K562 (cell line): ENCODE measurements around the gene DAB1. TPM values are rescaled to one million over a fixed set of nuclear protein-coding genes. Genes with fewer than 3 reads are reported as not detected.

ENCODE experiments used
- ATAC-seq: fragments of 200-7000 bp; cut with Tn5 transposase; 3 replicates; pipeline ENCODE4 v1.9.1; 2020; ENCODE audit warnings: moderate library complexity
- BruUV-seq: library from RNA; stranded (reverse); fragments of 400-500 nt; replicated peaks from 2 replicates; lab custom pipeline; 2021; lab: Mats Ljungman, UMichigan
- CTCF ChIA-PET: fragments of 300-600 bp; formaldehyde crosslinking; extraction: SDS; loops from one replicate; lab custom pipeline; 2021; ENCODE audit warnings: low intra/inter-chr PET ratio; lab: Yijun Ruan, JAX
- POLR2A ChIA-PET: fragments of 300-600, 350-650 bp; sonication (Branson Sonifier 250); formaldehyde crosslinking; extraction: SDS; loops from one replicate; lab custom pipeline; 2021; ENCODE audit warnings: antibody characterized with exemption, inconsistent platforms; lab: Yijun Ruan, JAX
- DNase-seq, 4 experiments: peaks; one replicate each; pipeline versions ENCODE4 v3.0.0 to v3.0.0-alpha.2; 2011 to 2018; ENCODE audit warnings: low spot score in 3 of 4, mixed read lengths in 3 of 4; ENCODE audit errors: extremely low read depth in 1 of 4
- FAIRE-seq: peaks from 2 replicates; lab custom pipeline; 2011; peaks lifted over from hg19 to GRCh38; lab: Jason Lieb, UNC
- H2AFZ ChIP-seq: 2 replicates; pipeline ENCODE4 v1.6.0; 2011; ENCODE audit warnings: low read depth, low read length, control low read depth, inconsistent platforms
- H3K27ac ChIP-seq: fragments of 200-600 bp; 3 replicates; pipeline ENCODE4 v1.8.0; 2011; ENCODE audit warnings: low read depth, mild to moderate bottlenecking, control low read depth, inconsistent platforms, low read length, moderate library complexity, mixed read lengths; ENCODE audit errors: extremely low read depth
- H3K27me3 ChIP-seq, 2 experiments: fragments of 300-600 bp in 1 of 2; 2 replicates in 1 of 2; 3 replicates in 1 of 2; pipeline versions ENCODE4 v1.6.0 to v1.8.0; 2011; ENCODE audit warnings: inconsistent platforms in 2 of 2, low read length in 2 of 2, mild to moderate bottlenecking in 1 of 2, mixed read lengths in 1 of 2, moderate library complexity in 1 of 2; ENCODE audit not compliant: control insufficient read depth in 2 of 2, insufficient read depth in 2 of 2
- H3K36me3 ChIP-seq: fragments of 300-600 bp; 3 replicates; pipeline ENCODE4 v1.8.0; 2011; ENCODE audit warnings: mild to moderate bottlenecking, low read length, inconsistent platforms; ENCODE audit not compliant: control insufficient read depth, insufficient read depth
- H3K4me1 ChIP-seq, 2 experiments: fragments of 200-600 bp in 1 of 2; replicated peaks in 1 of 2; 2 replicates in 1 of 2; 3 replicates in 1 of 2; pipeline versions ENCODE4 v1.5.1 to v1.8.0; 2011; ENCODE audit warnings: inconsistent platforms in 2 of 2, low read length in 2 of 2, mild to moderate bottlenecking in 1 of 2, mixed read lengths in 1 of 2, moderate library complexity in 1 of 2; ENCODE audit not compliant: control insufficient read depth in 2 of 2, insufficient read depth in 2 of 2
- H3K4me2 ChIP-seq: 2 replicates; pipeline ENCODE4 v1.6.1; 2011; ENCODE audit warnings: low read length, control low read depth, inconsistent platforms, mixed read lengths; ENCODE audit not compliant: insufficient read depth
- H3K4me3 ChIP-seq: fragments of 200-600 bp; sonication (generic), shearing (Covaris generic); 2 replicates; pipeline ENCODE4 v1.5.1; 2016; ENCODE audit warnings: control low read depth, inconsistent platforms
- H3K79me2 ChIP-seq: fragments of 200-600 bp; 3 replicates; pipeline ENCODE4 v1.8.0; 2011; ENCODE audit warnings: low read length, inconsistent platforms; ENCODE audit not compliant: control insufficient read depth, insufficient read depth
- H3K9ac ChIP-seq, 2 experiments: 2 replicates each; pipeline versions ENCODE4 v1.6.0 to v1.6.1; 2011; ENCODE audit warnings: low read depth in 2 of 2, low read length in 2 of 2, control low read depth in 1 of 2, inconsistent platforms in 1 of 2, mild to moderate bottlenecking in 1 of 2, mixed read lengths in 1 of 2; ENCODE audit not compliant: insufficient read depth in 1 of 2
- H3K9me1 ChIP-seq: one replicate; pipeline ENCODE4 v1.6.0; 2011; ENCODE audit warnings: inconsistent platforms, mild to moderate bottlenecking, low read length, moderate library complexity; ENCODE audit not compliant: control insufficient read depth, insufficient read depth
- H3K9me3 ChIP-seq: replicated peaks from 2 replicates; pipeline ENCODE4 v1.5.1; 2011; ENCODE audit warnings: low read depth, low read length, inconsistent platforms; ENCODE audit not compliant: control insufficient read depth, insufficient read depth
- H4K20me1 ChIP-seq: replicated peaks from 2 replicates; pipeline ENCODE4 v1.6.1; 2011; ENCODE audit warnings: low read length, inconsistent platforms, mixed read lengths; ENCODE audit not compliant: control insufficient read depth, insufficient read depth
- ARHGAP35 ChIP-seq: fragments of 450-650 bp; IDR thresholded peaks from 2 replicates; pipeline ENCODE4 v1.6.1; 2018; ENCODE audit not compliant: partially characterized antibody
- CHD2 ChIP-seq: IDR thresholded peaks from 2 replicates; pipeline ENCODE4 v1.6.1; 2011; ENCODE audit warnings: low read depth, low read length
- CHD4 ChIP-seq: fragments of 200-600 bp; sonication (generic); IDR thresholded peaks from 3 replicates; pipeline ENCODE4 v1.6.1; 2012; ENCODE audit warnings: low read depth, mild to moderate bottlenecking, mixed read lengths, low read length, inconsistent platforms; ENCODE audit not compliant: insufficient read depth, insufficient replicate concordance, poor library complexity, severe bottlenecking
- GABPB2 ChIP-seq: fragments of 250-450 bp; sonication (Bioruptor Pico); conservative IDR thresholded peaks from 2 replicates; pipeline ENCODE4 v1.5.1; 2021; ENCODE audit warnings: mild to moderate bottlenecking
- HMG20B ChIP-seq: fragments of 250-450 bp; sonication (Bioruptor Pico); IDR thresholded peaks from 2 replicates; pipeline ENCODE4 v1.5.0; 2021; ENCODE audit warnings: mild to moderate bottlenecking
- HNRNPK ChIP-seq: fragments of 200-400 bp; formaldehyde crosslinking; IDR thresholded peaks from one replicate; pipeline ENCODE4 v1.6.1; 2018; ENCODE audit warnings: mild to moderate bottlenecking, low read depth, low read length; ENCODE audit not compliant: poor library complexity, severe bottlenecking
- KDM4B ChIP-seq, 2 experiments: fragments of 450-650 bp in 1 of 2; sonication (generic) in 1 of 2; IDR thresholded peaks; 2 replicates each; pipeline ENCODE4 v1.6.1; 2016 to 2017; ENCODE audit warnings: borderline replicate concordance in 2 of 2, antibody characterized with exemption in 1 of 2, low read depth in 1 of 2, mild to moderate bottlenecking in 1 of 2
- MED1 ChIP-seq: sonication (generic); formaldehyde crosslinking; IDR thresholded peaks from 2 replicates; pipeline ENCODE4 v1.8.1; 2023; ENCODE audit warnings: missing genetic modification reagents, borderline replicate concordance
- NRF1 ChIP-seq, 2 experiments: fragments of 450-650 bp; IDR thresholded peaks in 1 of 2; conservative IDR thresholded peaks in 1 of 2; 2 replicates each; pipeline ENCODE4 v1.6.1; 2014; ENCODE audit warnings: mild to moderate bottlenecking in 2 of 2
- SMARCE1 ChIP-seq: fragments of 450-650 bp; IDR thresholded peaks from 2 replicates; pipeline ENCODE4 v1.7.1; 2016; ENCODE audit warnings: mild to moderate bottlenecking
- ZBTB1 ChIP-seq: sonication (generic); formaldehyde crosslinking; IDR thresholded peaks from 2 replicates; pipeline ENCODE4 v1.8.1; 2023; ENCODE audit warnings: missing genetic modification reagents, low read depth, mild to moderate bottlenecking, borderline replicate concordance
- ZBTB26 ChIP-seq: fragments of 450-650 bp; formaldehyde crosslinking; IDR thresholded peaks from 2 replicates; pipeline ENCODE4 v1.4.0; 2022; ENCODE audit warnings: missing genetic modification characterization
- ZNF134 ChIP-seq: fragments of 250-450 bp; sonication (Bioruptor Pico); conservative IDR thresholded peaks from 2 replicates; pipeline ENCODE4 v1.4.0; 2020
- WGBS: fragments of 100-300 bp; shearing (Covaris generic); methylation state at CpG from one replicate; pipeline ENCODE4 v1.1.6; 2016; ENCODE audit warnings: low coverage, mixed read lengths; ENCODE audit not compliant: insufficient coverage; ENCODE audit errors: missing lambda C conversion rate; 5-methylcytosine and 5-hydroxymethylcytosine counted together
- in situ Hi-C: fragments of 300-500 bp; cut with MboI; formaldehyde crosslinking; loops from 4 replicates; pipeline ENCODE4 v1.15.0; 2018; ENCODE audit warnings: inconsistent platforms, mixed read lengths
- intact Hi-C: fragments of 100-400 bp; cut with micrococcal nuclease; formaldehyde crosslinking; loops from 2 replicates; pipeline ENCODE4 v1.14.2; 2022
- polyA plus RNA-seq, 8 experiments: library from polyadenylated mRNA; depleted of rRNA in 4 of 8; stranded (reverse) in 5 of 8; unstranded in 3 of 8; fragments of >200 nt; fragmentation: Nextera tagmentation in 2 of 8; fragmentation: Illumina TruSeq in 1 of 8; extraction: Ambion mirVana in 2 of 8; extraction: Trizol in 1 of 8; gene quantifications; 2 replicates each; pipeline versions ENCODE4 v1.2.1 to v1.2.3, GENCODE V29; 2011 to 2014; ENCODE audit warnings: inconsistent platforms in 1 of 8, missing spikeins in 1 of 8
- total RNA-seq, 7 experiments: library from RNA; depleted of rRNA in 6 of 7; stranded (reverse); fragments of >200 nt in 6 of 7; fragmentation: Illumina TruSeq in 2 of 7; extraction: Trizol in 2 of 7; gene quantifications; 2 replicates each; pipeline versions ENCODE4 v1.2.1 to v1.2.3, GENCODE V29; 2011 to 2021; ENCODE audit warnings: low replicate concordance in 1 of 7

The DAB1 gene
- total and polyA plus RNA-seq, 9 of the 15 experiments (the other 6 are each of a cell fraction or from before 2014, with no cell fraction given), result not detected

GRCh38 chr1:56957931-56958330, 465.9 kb downstream of the DAB1 start:
- POLR2A ChIA-PET, result interaction anchor here (1.0 kb wide), 1 partner anchor 10 kb away, joined by 3 read pairs; no protein-coding TSS in a partner anchor

GRCh38 chr1:56954664-56955063, 469.2 kb downstream of the DAB1 start:
- no peak overlapping the region for H3K4me2 ChIP-seq
- no peaks in the 10 kb centered on the region for H3K36me3 ChIP-seq
- DNase-seq (no peak), ATAC-seq (no peak), FAIRE-seq (no peak)
- peaks cover 0 to 19% of the 10 kb centered on the region in 2 experiments; a peak in 2 of 5 replicates for H3K27me3 ChIP-seq
- ChIA-PET POLR2A (no interaction called here), CTCF (no interaction called here)
- H2AFZ ChIP-seq, result no peak overlapping the region
- H3K9ac ChIP-seq, result no peak overlapping the region
- TF ChIP-seq HMG20B (CRISPR knock-in tag), result no peak
- no peak for TF ChIP-seq SMARCE1
- TF ChIP-seq ZNF134, result no peak
- TF ChIP-seq ZBTB1 (CRISPR knock-in tag), result no peak
- no peak for TF ChIP-seq MED1 (CRISPR knock-in tag)
- no peak for TF ChIP-seq CHD4
- TF ChIP-seq ARHGAP35, result no peak
- TF ChIP-seq NRF1 (conservative IDR thresholded peaks at IDR 0.05 in 1 of 2, IDR thresholded peaks at IDR 0.05 in 1 of 2), result no peak
- in situ Hi-C loops, result no loop called here
- H3K9me3 ChIP-seq, result no peaks in the 10 kb centered on the region
- H4K20me1 ChIP-seq, result no peaks in the 10 kb centered on the region
- no TSS peak for BruUV-seq
- H3K4me3 ChIP-seq, result no peak overlapping the region
- intact Hi-C loops, result no loop called here
- 0% methylated on average over 1 of the region's 1 CpG for WGBS
- H3K4me1 ChIP-seq, result no peaks in the 10 kb centered on the region
- no peak overlapping the region for H3K27ac ChIP-seq
- no peaks in the 10 kb centered on the region for H3K9me1 ChIP-seq
- H3K79me2 ChIP-seq, result no peaks in the 10 kb centered on the region

More at GRCh38 chr1:56957931-56958330, 465.9 kb downstream of the DAB1 start:
- WGBS, result 0% methylated on average over 2 of the region's 3 CpGs
- no peak for FAIRE-seq
- no peaks in the 10 kb centered on the region for H3K36me3 ChIP-seq
- no peak for DNase-seq
- in situ Hi-C loops, result no loop called here
- H3K27ac ChIP-seq, result no peak overlapping the region
- no peak overlapping the region for H3K9ac ChIP-seq
- H3K4me2 ChIP-seq, result no peak overlapping the region
- H3K27me3 ChIP-seq, result peaks cover 0 to 5% of the 10 kb centered on the region in 2 experiments; a peak in 2 of 5 replicates
- H4K20me1 ChIP-seq, result no peaks in the 10 kb centered on the region
- no peak overlapping the region for H3K4me3 ChIP-seq
- no peaks in the 10 kb centered on the region for H3K9me3 ChIP-seq
- no peaks in the 10 kb centered on the region for H3K79me2 ChIP-seq
- BruUV-seq, result no TSS peak
- H3K4me1 ChIP-seq, result no peaks in the 10 kb centered on the region
- H2AFZ ChIP-seq, result no peak overlapping the region
- CTCF ChIA-PET, result no interaction called here
- no peaks in the 10 kb centered on the region for H3K9me1 ChIP-seq
- TF ChIP-seq KDM4B (IDR thresholded peaks at IDR 0.05; ENCODE audit: borderline replicate concordance in 2 of 2, low read depth in 1 of 2), result no peak
- TF ChIP-seq HNRNPK, result no peak
- TF ChIP-seq ZBTB26 (CRISPR knock-in tag), result no peak
- TF ChIP-seq GABPB2 (CRISPR knock-in tag), result no peak
- no peak for TF ChIP-seq CHD2
- TF ChIP-seq, all 486 proteins: peak for 0
- ATAC-seq, result no peak
- intact Hi-C loops, result no loop called here
